K562 (cell line): ENCODE results near the gene ERBB3. TPM values are rescaled to one million over a fixed set of nuclear protein-coding genes. Genes with fewer than 3 reads are reported as not detected.
A peak's percentile ranks its signal among the peaks of the same experiment; 100 is the strongest.

Source experiments
- ATAC-seq: fragments of 200-7000 bp; cut with Tn5 transposase; 3 replicates; pipeline ENCODE4 v1.9.1; 2020; ENCODE audit warnings: moderate library complexity
- BruUV-seq: library from RNA; stranded (reverse); fragments of 400-500 nt; replicated peaks from 2 replicates; lab custom pipeline; 2021; lab: Mats Ljungman, UMichigan
- CTCF ChIA-PET: fragments of 300-600 bp; formaldehyde crosslinking; extraction: SDS; loops from one replicate; lab custom pipeline; 2021; ENCODE audit warnings: low intra/inter-chr PET ratio; lab: Yijun Ruan, JAX
- POLR2A ChIA-PET: fragments of 300-600, 350-650 bp; sonication (Branson Sonifier 250); formaldehyde crosslinking; extraction: SDS; loops from one replicate; lab custom pipeline; 2021; ENCODE audit warnings: antibody characterized with exemption, inconsistent platforms; lab: Yijun Ruan, JAX
- DNase-seq, 4 experiments: peaks; one replicate each; pipeline versions ENCODE4 v3.0.0 to v3.0.0-alpha.2; 2011 to 2018; ENCODE audit warnings: low spot score in 3 of 4, mixed read lengths in 3 of 4; ENCODE audit errors: extremely low read depth in 1 of 4
- FAIRE-seq: peaks from 2 replicates; lab custom pipeline; 2011; peaks lifted over from hg19 to GRCh38; lab: Jason Lieb, UNC
- H2AFZ ChIP-seq: 2 replicates; pipeline ENCODE4 v1.6.0; 2011; ENCODE audit warnings: low read depth, low read length, control low read depth, inconsistent platforms
- H3K27ac ChIP-seq: fragments of 200-600 bp; 3 replicates; pipeline ENCODE4 v1.8.0; 2011; ENCODE audit warnings: low read depth, mild to moderate bottlenecking, control low read depth, inconsistent platforms, low read length, moderate library complexity, mixed read lengths; ENCODE audit errors: extremely low read depth
- H3K27me3 ChIP-seq, 2 experiments: fragments of 300-600 bp in 1 of 2; 2 replicates in 1 of 2; 3 replicates in 1 of 2; pipeline versions ENCODE4 v1.6.0 to v1.8.0; 2011; ENCODE audit warnings: inconsistent platforms in 2 of 2, low read length in 2 of 2, mild to moderate bottlenecking in 1 of 2, mixed read lengths in 1 of 2, moderate library complexity in 1 of 2; ENCODE audit not compliant: control insufficient read depth in 2 of 2, insufficient read depth in 2 of 2
- H3K36me3 ChIP-seq: fragments of 300-600 bp; 3 replicates; pipeline ENCODE4 v1.8.0; 2011; ENCODE audit warnings: mild to moderate bottlenecking, low read length, inconsistent platforms; ENCODE audit not compliant: control insufficient read depth, insufficient read depth
- H3K4me1 ChIP-seq, 2 experiments: fragments of 200-600 bp in 1 of 2; replicated peaks in 1 of 2; 2 replicates in 1 of 2; 3 replicates in 1 of 2; pipeline versions ENCODE4 v1.5.1 to v1.8.0; 2011; ENCODE audit warnings: inconsistent platforms in 2 of 2, low read length in 2 of 2, mild to moderate bottlenecking in 1 of 2, mixed read lengths in 1 of 2, moderate library complexity in 1 of 2; ENCODE audit not compliant: control insufficient read depth in 2 of 2, insufficient read depth in 2 of 2
- H3K4me2 ChIP-seq: 2 replicates; pipeline ENCODE4 v1.6.1; 2011; ENCODE audit warnings: low read length, control low read depth, inconsistent platforms, mixed read lengths; ENCODE audit not compliant: insufficient read depth
- H3K4me3 ChIP-seq: fragments of 200-600 bp; sonication (generic), shearing (Covaris generic); 2 replicates; pipeline ENCODE4 v1.5.1; 2016; ENCODE audit warnings: control low read depth, inconsistent platforms
- H3K79me2 ChIP-seq: fragments of 200-600 bp; 3 replicates; pipeline ENCODE4 v1.8.0; 2011; ENCODE audit warnings: low read length, inconsistent platforms; ENCODE audit not compliant: control insufficient read depth, insufficient read depth
- H3K9ac ChIP-seq, 2 experiments: 2 replicates each; pipeline versions ENCODE4 v1.6.0 to v1.6.1; 2011; ENCODE audit warnings: low read depth in 2 of 2, low read length in 2 of 2, control low read depth in 1 of 2, inconsistent platforms in 1 of 2, mild to moderate bottlenecking in 1 of 2, mixed read lengths in 1 of 2; ENCODE audit not compliant: insufficient read depth in 1 of 2
- H3K9me1 ChIP-seq: one replicate; pipeline ENCODE4 v1.6.0; 2011; ENCODE audit warnings: inconsistent platforms, mild to moderate bottlenecking, low read length, moderate library complexity; ENCODE audit not compliant: control insufficient read depth, insufficient read depth
- H3K9me3 ChIP-seq: replicated peaks from 2 replicates; pipeline ENCODE4 v1.5.1; 2011; ENCODE audit warnings: low read depth, low read length, inconsistent platforms; ENCODE audit not compliant: control insufficient read depth, insufficient read depth
- H4K20me1 ChIP-seq: replicated peaks from 2 replicates; pipeline ENCODE4 v1.6.1; 2011; ENCODE audit warnings: low read length, inconsistent platforms, mixed read lengths; ENCODE audit not compliant: control insufficient read depth, insufficient read depth
- POLR2G ChIP-seq: fragments of 200-400 bp; formaldehyde crosslinking; IDR thresholded peaks from 2 replicates; pipeline ENCODE4 v1.6.1; 2017; ENCODE audit warnings: low read depth, mild to moderate bottlenecking, antibody characterized with exemption, low read length, moderate library complexity
- PRPF4 ChIP-seq: fragments of 200-400 bp; formaldehyde crosslinking; IDR thresholded peaks from one replicate; pipeline ENCODE4 v1.6.1; 2017; ENCODE audit warnings: low read length, low read depth, mild to moderate bottlenecking; ENCODE audit not compliant: insufficient read depth, poor library complexity, severe bottlenecking
- ZNF174 ChIP-seq: fragments of 250-450 bp; sonication (Bioruptor Pico); IDR thresholded peaks from 2 replicates; pipeline ENCODE4 v1.4.0; 2020; ENCODE audit warnings: mild to moderate bottlenecking
- whole genome bisulfite sequencing: fragments of 100-300 bp; shearing (Covaris generic); methylation state at CpG from one replicate; pipeline ENCODE4 v1.1.6; 2016; ENCODE audit warnings: low coverage, mixed read lengths; ENCODE audit not compliant: insufficient coverage; ENCODE audit errors: missing lambda C conversion rate; 5-methylcytosine and 5-hydroxymethylcytosine counted together
- in situ Hi-C: fragments of 300-500 bp; cut with MboI; formaldehyde crosslinking; loops from 4 replicates; pipeline ENCODE4 v1.15.0; 2018; ENCODE audit warnings: inconsistent platforms, mixed read lengths
- intact Hi-C: fragments of 100-400 bp; cut with micrococcal nuclease; formaldehyde crosslinking; loops from 2 replicates; pipeline ENCODE4 v1.14.2; 2022
- polyA plus RNA-seq, 8 experiments: library from polyadenylated mRNA; depleted of rRNA in 4 of 8; stranded (reverse) in 5 of 8; unstranded in 3 of 8; fragments of >200 nt; fragmentation: Nextera tagmentation in 2 of 8; fragmentation: Illumina TruSeq in 1 of 8; extraction: Ambion mirVana in 2 of 8; extraction: Trizol in 1 of 8; gene quantifications; 2 replicates each; pipeline versions ENCODE4 v1.2.1 to v1.2.3, GENCODE V29; 2011 to 2014; ENCODE audit warnings: inconsistent platforms in 1 of 8, missing spikeins in 1 of 8
- total RNA-seq, 7 experiments: library from RNA; depleted of rRNA in 6 of 7; stranded (reverse); fragments of >200 nt in 6 of 7; fragmentation: Illumina TruSeq in 2 of 7; extraction: Trizol in 2 of 7; gene quantifications; 2 replicates each; pipeline versions ENCODE4 v1.2.1 to v1.2.3, GENCODE V29; 2011 to 2021; ENCODE audit warnings: low replicate concordance in 1 of 7
- TF ChIP-seq, protein P1 (sequence below): sonication (generic); formaldehyde crosslinking; IDR thresholded peaks from 2 replicates; pipeline ENCODE4 v1.8.1; 2022; ENCODE audit warnings: missing genetic modification reagents

ERBB3 gene
- total and polyA plus RNA-seq, 9 of the 15 experiments (the other 6 are each of a cell fraction or from before 2014, with no cell fraction given), result 1.5 to 5.4 (median 3.8) TPM

DNA sequence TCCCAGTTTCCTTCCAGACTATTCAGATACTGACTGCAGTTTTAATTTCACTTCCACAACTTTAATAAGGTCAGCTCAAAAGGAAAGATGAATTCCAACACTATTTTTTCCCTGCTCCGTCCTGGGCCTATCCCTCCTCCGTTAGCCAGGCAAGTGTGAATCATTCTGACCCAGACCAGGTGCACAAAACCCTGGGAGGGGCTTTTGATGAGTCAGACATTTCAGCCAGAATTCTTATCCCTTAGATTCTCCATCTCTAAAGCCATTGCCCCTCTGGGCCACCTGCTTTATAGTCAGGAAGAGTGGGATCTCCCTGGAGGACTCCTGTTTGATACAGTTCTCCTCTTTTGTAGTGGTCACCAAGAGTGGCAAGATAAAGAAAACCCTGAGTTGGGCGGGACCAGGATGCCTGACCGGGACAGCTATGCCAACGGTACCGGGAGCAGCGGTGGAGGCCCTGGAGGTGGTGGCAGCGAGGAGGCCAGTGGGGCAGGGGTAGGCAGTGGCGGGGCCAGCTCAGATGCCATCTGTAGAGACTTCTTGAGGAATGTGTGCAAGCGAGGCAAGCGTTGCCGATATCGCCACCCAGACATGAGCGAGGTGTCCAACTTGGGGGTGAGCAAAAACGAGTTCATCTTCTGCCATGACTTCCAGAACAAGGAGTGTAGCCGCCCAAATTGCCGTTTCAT, 40.3 kb downstream of the ERBB3 start (continued):
- TF ChIP-seq, protein P1, sequence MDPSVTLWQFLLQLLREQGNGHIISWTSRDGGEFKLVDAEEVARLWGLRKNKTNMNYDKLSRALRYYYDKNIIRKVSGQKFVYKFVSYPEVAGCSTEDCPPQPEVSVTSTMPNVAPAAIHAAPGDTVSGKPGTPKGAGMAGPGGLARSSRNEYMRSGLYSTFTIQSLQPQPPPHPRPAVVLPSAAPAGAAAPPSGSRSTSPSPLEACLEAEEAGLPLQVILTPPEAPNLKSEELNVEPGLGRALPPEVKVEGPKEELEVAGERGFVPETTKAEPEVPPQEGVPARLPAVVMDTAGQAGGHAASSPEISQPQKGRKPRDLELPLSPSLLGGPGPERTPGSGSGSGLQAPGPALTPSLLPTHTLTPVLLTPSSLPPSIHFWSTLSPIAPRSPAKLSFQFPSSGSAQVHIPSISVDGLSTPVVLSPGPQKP (CRISPR knock-in tag), result no peak
- TF ChIP-seq ZNF174 (CRISPR knock-in tag), result no peak
- TF ChIP-seq, all 486 proteins: peak for 7

DNA sequence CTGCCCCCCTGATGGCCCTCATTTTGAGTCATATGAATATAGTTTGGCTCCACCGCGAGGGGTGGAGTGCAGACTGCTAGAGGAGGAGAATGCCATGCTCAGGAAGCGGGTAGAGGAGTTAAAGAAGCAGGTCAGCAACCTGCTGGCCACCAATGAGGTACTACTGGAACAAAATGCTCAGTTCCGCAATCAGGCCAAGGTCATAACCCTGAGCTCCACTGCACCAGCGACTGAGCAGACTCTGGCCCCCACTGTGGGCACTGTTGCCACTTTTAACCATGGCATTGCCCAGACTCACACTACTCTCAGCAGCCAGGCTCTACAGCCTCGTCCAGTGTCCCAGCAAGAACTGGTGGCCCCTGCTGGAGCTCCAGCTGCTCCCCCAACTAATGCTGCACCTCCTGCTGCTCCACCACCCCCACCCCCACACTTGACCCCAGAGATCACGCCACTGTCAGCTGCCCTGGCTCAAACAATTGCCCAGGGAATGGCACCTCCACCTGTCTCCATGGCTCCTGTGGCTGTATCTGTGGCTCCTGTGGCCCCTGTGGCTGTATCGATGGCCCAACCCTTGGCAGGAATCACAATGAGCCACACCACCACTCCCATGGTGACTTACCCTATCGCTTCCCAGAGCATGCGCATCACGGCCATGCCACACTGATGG, 41.4 kb downstream of the ERBB3 start:
- no TSS peak for BruUV-seq
- Histone ChIP-seq H3K4me2 (no peak overlapping the region), H3K27me3 (no peaks in the 10 kb centered on the region), H3K27ac (no peak overlapping the region), H3K4me3 (no peak overlapping the region), H3K36me3 (peaks cover 27% of the 10 kb centered on the region), H3K9me1 (no peaks in the 10 kb centered on the region), H4K20me1 (no peaks in the 10 kb centered on the region), H2AFZ (no peak overlapping the region), H3K79me2 (peaks cover 26% of the 10 kb centered on the region), H3K4me1 (peaks cover 25 to 44% of the 10 kb centered on the region in 2 experiments), H3K9ac (peak overlapping the region in 1 of 2 experiments; percentile 46; a peak in 2 of 4 replicates), H3K9me3 (no peaks in the 10 kb centered on the region)
- DNase-seq, result no peak
- ChIA-PET CTCF (interaction anchor here (1.1 kb wide), 1 partner anchor 343 kb away, joined by 3 read pairs; no protein-coding TSS in a partner anchor), POLR2A (interaction anchor here (4.6 to 5.3 kb wide), 2 partner anchors 40 to 68 kb away, joined by 51 to 54 read pairs; partner anchors contain the start of genes MYL6 and SMARCC2)
- FAIRE-seq, result no peak
- ATAC-seq, result no peak
- in situ Hi-C loops (loop anchor here (10.0 kb wide), 1 partner anchor 343 kb away; the partner anchor contains the start of gene SPRYD4), intact Hi-C loops (no loop called here)
- WGBS, result 92% methylated on average over 11 of the region's 11 CpGs
- TF ChIP-seq POLR2G, result peak; percentile 38; the same call in 1 of the 2 replicates
- TF ChIP-seq PRPF4, result no peak
